ENCODE results near the gene TMC1.
"Not testable (repeated sequence)": the region's sequence is repeated elsewhere in the genome, so short reads cannot be mapped to it uniquely, and the experiment has no call there.

The TMC1 gene

DNA sequence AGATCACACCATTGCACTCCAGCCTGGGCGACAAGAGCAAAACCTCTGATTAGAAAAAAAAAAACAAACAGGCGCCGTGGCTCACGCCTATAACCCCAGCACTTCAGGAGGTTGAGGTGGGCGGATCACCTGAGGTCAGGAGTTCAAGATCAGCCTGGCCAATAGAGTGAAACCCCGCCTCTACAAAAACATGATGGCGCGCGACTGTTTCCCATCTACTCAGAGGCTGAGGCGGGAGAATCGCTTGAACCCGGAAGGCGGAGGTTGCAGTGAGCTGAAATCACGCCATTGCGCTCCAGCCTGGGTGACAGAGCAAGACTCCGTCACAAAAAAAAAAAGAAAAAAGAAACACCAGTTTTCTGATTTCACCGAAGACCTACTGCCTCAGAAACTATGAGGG lies at the start of gene TMC1:
Gene TMC1, plus strand, starts transcription at position 193 of the 400 bp plus-strand sequence. CDS start 127,041 bp downstream, outside the sequence.
- not testable (repeated sequence) for DNase-seq

DNA sequence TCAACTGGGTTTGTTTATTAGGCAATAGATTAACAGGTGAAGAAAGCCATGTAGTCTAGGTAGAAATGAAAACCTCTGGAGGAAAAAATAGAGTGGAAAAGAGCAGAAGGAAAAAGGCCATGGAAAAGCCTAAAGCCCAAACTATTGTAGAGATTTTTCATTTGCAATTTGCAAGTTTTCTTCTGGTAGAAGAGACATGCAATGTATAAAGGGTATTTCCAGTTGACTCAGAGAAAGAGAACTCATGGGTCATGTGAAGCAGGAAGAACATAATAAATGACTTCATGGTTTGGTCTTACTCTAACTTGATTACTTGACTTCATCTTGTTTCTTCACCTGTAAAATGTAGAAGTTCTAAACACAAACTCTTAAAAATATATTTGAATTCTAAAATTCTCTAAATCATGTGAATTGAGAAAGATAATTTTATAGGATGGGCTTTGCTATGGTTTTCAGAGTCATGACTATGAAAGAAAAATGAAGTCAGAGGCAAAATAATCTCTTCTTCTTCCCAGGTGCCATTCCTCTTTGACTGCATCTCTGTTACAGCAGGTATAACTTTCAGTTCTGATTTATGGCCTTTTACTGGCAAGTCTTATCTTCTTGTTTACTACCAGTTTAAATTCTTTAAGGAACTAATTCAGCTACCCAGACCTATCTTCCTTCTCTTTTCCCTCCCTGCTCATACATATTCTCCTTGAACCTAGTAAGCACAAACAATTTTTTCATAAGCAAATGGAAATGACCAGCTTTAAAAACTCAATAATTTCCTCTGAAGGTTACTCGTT lies 47.7 kb upstream of the TMC1 start:
- peak; percentile 46 for DNase-seq

DNA sequence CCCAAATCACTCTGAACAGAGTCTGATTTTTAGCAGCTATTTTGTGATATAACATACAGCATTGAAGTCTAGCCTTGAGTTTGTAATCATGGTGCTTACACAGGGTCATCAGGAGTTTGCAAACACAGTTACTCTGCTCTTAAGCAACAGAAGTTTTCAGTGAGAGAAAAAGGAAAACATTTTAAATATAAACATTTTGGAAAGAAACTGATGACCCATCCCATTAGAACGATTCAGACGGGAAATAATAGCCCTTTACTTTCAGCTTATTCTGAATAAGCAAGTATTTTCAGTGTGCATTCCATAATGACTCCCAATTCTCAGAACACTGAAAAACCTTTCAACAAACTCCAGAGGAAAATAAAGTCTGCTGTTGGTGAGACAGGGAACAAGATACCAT lies 46.7 kb upstream of the TMC1 start:
- DNase-seq = no peak

DNA sequence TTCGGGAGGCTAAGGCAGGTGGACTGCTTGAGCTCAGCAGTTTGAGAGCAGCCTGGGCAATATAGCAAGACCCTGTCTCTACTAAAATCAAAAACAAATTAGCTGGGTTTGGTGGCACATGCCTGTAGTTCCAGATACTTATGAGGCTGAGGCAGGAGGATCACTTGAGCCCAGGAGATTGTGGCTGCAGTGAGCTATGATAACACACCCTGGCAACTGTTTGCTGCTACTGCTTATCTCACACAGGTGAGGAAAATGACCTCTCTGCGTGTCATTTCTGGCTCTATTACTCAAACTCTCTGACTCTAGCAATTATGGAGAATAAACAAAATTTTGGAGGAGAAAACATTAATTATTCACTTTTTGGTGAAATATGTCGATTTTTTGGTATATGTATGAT lies 45.3 kb upstream of the TMC1 start:
- DNase-seq = no peak

DNA sequence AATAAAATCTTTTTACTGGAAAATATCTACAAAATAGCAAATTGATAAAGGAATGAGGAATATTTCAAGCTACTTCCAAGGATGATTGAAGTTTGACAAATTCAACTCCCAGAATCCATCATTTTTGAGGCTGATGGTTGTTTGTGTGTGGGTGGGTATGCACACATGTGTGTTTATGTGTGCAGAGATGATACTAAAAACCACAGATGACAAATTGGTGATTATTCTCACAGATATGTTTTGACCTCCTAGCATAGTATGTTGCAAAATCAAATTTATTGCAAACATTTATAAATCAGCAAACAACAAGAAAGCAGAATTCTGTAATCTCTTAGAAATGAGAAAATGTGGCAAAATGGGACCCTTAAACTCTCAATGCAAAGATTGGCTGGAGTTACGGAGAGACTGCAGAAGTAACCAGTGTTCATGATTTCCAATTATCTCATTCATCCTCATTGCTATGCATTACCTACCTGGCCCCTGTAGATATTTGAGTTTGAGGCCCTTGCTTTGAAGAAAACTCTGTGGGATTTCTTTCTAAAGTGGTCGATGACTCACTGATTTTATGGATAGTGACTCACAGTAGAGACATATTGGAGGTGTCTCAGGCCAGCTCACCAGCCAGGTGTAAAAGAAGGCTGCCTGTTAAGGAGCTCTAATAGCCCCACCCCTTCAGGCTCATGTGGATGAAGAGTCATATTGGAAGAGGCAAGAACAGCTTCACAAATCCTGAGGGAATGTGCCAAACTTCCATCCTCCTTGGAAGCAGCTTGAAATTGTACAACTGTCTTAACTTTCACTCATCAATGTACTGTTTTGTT lies 44.6 kb upstream of the TMC1 start:
- peak; percentile 74 for DNase-seq

DNA sequence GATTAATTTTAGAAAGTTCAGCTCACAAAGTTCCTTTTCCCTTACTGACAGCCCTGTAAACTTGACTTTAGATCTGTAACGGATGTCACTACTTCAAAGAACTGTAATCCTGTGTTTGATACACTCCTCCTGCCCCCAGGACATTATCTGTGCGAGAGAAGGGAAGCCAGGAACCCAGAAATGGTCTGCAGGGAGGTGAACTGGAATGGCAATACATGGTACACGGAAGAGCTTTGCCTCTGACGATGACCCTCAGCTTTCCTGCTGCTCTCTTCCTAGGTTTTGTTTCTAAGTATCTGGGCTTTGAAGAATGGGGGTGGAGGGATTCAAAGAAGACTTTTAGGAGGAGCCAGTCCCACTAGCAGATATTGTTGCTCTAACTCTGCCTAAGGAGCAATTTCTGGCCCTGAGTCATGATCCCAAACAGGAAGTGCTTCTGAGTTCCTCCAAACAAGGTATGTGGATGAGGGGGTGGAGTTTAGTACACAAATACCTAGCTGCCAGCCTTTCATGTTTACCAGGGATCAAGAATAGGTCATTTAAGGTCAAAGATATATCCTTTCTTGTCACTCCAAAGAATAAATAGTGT lies 43.4 kb upstream of the TMC1 start:
- DNase-seq = peak; percentile 72

DNA sequence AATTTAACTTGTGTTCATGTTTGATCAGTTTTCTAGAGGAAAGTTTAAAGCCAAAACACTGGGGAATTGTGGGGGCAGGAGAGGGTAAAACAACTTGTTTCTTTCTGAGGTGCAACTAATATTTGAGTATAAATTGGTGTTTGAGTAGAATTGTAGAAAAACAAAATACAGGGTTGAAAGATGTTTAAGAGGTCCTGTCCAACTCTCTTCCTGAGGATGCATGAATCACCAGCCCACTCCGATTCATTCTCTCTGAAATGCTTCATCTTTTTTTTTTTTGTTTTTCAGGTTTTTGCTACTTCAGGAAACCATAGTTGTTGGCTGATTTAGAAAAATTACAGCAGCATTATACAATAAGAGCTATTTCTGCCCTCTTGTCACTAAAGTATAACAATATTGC lies 42.4 kb upstream of the TMC1 start:
- DNase-seq = no peak

DNA sequence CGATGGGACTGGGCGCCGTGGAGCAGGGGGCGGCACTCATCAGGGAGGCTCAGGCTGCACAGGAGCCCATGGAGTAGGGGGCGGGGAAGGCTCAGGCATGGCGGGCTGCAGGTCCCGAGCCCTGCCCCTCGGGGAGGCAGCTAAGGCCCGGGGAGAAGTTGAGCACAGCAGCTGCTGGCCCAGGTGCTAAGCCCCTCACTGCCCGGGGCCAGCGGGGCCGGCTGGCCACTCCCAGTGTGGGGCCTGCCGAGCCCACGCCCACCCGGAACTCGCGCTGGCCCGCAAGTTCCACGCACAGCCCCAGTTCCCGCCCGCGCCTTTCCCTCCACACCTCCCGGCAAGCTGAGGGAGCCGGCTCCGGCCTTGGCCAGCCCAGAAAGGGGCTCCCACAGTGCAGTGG lies 41.1 kb upstream of the TMC1 start:
- not testable (repeated sequence) for DNase-seq

DNA sequence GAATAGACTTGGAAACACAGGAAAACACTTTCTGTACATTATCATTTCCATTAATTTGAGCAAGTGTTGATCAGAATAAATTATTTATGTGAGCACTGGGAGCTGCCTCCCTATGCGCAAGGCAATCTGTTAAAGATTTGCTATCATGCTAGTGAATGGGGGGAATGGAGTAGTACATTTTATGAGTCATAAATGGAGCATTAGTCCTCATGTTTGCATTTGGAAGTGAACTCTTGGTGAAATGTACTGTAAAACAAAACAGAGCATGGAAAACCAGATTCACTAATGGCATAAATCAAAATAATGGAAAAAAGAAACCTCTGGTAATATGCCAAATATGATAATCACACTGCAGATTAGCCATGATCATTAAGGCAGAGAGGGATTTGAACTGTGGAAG lies 40.5 kb upstream of the TMC1 start:
- peak; percentile 22 for DNase-seq

DNA sequence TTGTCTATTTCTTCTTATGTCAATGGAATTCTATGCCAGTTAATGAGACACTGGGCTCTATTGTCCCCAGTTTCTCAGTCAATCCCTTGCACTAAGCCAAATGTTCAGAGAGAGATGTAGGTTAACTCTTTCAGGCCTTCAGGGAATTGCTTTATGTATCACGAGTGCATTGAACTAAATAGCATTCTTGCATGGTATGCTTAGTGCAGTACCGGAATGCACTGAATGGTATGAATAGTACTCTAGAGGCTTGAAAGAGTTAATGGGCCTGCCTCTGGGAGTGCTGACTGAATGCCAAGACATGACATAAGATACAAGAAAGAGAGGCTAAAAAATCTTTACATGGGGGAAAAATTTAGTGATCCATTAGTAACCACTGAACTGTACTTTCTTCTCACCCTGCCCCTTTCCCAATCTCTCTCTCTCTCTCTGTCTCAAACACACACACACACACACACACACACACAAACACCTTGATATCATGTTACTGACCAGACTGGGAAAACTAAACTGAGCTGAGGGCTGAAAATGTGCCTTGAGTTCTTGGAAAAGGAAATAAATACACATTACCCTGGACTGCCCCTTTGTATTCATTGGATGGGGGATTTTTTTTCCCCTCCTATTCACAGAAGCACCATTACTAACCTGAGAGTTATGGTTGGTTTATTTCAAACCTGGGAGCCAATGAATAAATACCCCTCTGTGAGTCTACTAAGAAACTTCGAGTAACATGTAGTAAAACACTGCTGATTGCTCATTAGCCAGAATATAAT lies 35.4 kb upstream of the TMC1 start:
- DNase-seq = no peak

DNA sequence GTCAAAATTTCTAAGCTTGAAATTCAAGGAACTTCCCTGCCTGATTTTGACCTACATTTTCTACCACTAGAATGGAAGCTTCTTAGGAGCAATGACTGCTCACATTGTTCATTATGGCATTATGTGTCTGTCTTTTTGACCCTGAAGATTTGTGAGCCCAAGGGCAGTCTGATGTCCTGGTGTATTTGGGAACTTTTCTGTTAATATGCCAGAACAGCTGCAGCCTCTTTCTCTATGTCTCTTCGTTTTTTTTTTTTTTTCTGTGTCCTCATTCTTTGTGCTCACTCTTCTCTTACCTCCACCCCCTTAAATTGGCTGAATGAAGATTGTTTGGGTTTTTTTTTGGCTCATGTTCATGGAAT lies 34.8 kb upstream of the TMC1 start:
- no peak for DNase-seq

DNA sequence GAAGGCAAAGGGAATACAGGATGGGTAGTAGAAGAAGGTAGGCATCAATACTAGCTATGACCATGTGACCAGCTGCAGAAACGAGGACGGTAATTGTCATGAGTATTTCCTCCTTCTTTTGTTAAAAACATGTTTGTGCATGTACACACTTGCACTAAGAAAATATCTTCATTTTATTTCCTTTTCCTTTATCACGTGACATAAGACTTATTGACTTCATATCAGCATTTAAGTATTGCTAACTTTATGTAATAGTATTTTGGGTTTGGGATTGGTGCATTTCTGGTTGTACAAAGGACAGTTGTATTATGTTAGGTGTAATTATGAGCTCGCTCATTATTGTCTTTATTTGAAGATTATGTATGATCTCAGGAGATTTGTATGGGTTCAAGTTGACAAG lies 33.7 kb upstream of the TMC1 start:
- not testable (repeated sequence) for DNase-seq

DNA sequence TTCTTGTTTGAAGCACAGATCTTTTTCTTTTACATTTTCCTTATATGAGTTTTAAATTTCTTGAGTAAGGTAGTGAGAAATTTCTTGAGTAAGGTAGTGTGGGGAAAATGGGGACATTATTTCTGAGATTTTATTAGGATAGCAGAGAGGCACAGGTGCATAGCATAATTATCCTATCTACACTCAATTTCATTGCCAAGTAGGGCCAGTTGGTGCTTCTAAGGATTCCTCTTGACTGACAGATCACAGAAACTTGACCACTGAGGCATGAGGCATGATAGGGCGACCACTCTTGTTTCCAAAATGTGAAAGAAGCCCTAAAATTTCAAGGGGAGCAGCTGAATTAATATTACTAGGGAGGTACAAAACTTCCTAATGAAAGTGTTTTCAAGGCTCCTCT lies 31.4 kb upstream of the TMC1 start:
- no peak for DNase-seq

DNA sequence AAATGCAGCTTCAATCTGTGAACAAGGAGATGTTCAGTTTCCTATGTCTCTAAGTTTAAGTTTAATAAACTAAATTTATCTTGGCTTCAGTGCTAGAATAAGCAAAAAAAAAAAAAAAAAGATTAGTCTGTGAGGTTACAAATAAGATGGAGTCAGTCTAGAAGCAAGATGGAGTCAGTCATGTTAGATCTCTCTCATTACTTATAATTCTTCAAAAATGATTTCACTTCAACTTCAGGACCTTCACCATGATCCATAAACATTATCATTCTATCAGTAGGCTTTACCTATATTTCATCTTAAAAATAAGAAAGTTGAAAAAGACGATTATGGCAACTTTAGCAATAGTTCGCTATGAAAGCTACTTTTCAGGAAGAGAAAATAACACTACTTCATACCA lies 30.2 kb upstream of the TMC1 start:
- no peak for DNase-seq

DNA sequence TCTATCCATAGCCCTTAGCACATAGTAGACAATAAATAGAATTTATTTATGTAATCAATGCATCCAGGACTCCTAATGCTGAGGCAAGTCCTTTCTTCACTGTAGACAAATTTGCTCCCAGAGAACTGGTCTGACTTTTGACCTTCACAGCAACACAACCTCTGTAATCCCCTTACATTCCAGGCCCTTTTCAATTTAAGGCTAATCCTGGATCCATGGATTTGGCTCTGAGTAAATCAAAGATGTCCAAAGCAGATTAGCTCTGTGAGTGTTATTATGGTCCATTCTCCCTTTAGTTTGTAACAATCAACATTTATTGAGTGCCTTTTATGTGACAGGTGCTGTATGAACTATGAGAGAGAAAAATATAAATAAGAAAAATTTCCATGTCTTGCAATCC lies 27.4 kb upstream of the TMC1 start:
- DNase-seq = no peak

DNA sequence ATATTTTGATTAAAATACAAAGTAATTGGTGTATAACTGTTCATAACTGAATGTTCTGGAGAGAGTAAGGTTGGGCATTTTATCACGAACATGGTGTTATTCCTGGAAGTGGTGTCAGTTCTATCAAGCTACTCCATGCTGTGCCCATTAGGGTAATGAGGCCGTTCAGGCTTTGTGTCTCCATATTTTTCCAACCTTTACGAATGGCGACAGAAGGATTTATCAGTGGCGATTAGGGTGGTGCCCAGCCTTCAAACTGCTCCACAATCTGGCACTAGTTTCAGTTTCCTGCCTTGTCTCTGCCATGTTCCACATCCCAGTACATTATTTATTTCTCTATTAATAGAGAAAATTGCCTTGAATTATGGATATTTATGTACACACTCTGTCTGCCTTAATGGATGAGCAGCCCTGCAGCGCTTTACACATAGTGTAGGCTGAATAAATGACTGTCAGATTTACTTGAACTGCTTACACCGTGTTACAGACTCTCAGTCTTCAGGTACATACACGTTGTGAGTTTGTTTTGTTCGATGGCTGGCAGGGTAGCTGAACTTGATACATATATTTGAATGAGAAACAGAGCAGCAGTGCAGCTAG lies 23.9 kb upstream of the TMC1 start:
- no peak for DNase-seq

DNA sequence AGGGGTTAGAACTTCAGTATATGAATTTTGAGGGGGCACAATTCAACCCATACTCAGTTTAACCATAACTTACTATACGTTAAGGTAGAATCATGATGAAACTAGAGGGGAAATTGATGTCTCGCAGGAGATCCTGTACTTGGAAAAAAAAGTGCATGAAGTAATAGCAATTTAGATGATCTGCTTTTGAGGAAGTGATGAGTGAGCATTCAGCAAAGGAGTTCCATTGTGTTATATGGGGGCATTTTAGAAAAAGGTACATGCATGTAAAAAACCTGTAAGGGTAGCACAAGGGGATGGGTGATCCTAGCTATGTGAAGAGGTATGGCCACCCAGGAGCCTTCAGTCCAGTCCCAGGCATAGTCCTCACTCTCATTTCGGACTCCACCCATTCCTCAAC lies 14.8 kb upstream of the TMC1 start:
- DNase-seq = no peak

DNA sequence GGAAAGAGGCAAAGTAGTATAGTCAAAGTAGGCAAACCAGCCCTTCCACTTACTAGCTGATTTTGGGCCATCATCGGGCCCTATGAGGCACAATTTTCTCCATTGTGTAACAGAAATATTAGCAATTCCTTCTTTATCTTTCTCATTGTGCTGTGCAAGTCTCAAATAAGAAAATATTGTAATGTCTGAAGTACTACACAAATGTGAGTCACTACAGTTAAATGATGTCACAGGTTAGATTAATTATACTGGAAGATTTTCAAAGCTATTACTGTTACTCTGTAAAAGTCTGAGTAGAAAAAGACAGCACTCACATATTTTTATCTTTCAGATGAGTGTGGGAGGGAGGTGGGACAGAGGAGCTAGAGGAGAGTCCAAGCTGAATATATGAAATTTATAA lies 12.4 kb upstream of the TMC1 start:
- DNase-seq = peak; percentile 55

DNA sequence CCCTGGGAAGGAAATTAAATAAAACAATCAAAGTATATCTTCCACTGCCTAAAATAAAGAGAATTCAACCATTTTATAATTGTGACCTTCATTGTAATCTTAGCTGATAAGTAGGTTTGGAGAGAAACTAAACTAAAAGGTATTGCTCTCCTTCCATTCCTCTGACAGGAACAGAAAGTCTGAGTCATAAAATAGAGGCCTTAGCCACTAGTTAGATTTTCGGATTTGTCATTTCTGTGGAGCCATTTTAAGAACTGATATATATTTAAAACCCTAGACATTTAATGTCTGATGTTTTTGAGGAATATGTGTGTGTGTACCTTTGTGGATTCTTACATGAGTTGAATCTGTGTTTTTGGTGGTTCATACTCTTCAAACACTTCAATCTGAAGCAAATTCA lies 11.8 kb upstream of the TMC1 start:
- DNase-seq = peak; percentile 50

DNA sequence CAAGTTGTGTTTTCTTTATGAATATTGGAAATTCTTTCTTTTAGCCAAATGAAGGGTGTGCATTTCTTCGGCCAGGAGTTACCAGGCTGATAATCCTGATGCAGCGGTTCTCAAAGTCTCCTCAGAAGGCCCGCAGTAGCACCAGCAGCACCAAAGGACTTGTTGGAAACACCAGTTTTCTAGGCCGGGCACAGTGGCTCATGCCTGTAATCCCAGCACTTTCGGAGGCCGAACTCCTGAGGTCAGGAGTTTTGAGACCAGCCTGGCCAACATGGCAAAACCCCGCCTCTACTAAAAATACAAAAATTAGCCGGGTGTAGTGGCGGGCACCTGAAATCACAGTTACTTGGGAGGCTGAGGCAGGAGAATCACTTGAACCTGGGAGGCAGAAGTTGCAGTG lies 397 bp upstream of the TMC1 start:
- not testable (repeated sequence) for DNase-seq

DNA sequence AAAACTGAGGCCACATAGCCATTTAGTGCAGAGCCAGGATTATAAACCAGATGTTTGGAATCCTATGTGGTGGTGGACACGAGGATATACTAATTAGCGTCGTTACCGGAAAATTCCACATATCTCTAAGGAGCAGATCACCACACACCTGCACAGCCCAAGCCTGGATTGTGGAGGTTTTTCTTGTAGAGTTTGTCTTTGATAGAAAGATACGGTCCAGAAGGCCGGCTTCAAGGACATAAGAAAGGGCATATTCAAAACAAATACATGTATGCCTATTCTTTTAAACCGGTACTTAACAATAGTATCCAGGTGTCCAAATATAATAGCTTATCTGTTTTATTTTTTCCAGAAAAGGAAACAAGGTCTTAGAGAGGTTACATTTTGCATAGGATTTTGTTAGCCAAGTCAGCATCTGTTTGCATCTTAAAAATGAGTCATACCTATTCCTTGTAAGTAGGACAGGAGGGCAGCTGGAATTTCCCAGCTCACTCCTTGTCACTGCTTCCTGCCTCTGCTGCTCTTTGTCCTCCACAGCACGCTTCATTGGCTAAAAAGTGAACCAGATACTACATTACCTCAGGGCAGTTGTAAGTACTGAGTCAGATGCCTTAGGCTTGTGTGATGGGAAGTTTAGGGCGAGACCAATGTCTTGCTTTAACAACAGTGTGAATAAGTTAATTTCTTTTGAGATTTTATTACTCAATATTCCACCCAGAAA lies 3.6 kb downstream of the TMC1 start:
- peak; percentile 96 for DNase-seq
